CD4-positive, alpha-beta T cell treated with Interleukin-17A for 4 hours (primary cell): ENCODE results near the gene ITGB1BP2.
"Not testable (repeated sequence)": the region's sequence is repeated elsewhere in the genome, so short reads cannot be mapped to it uniquely, and the experiment has no call there.

ENCODE experiments used
- DNase-seq: peaks from one replicate; pipeline ENCODE4 v3.0.0-alpha.2; 2020; ENCODE audit warnings: mixed read lengths

ITGB1BP2 gene

DNA sequence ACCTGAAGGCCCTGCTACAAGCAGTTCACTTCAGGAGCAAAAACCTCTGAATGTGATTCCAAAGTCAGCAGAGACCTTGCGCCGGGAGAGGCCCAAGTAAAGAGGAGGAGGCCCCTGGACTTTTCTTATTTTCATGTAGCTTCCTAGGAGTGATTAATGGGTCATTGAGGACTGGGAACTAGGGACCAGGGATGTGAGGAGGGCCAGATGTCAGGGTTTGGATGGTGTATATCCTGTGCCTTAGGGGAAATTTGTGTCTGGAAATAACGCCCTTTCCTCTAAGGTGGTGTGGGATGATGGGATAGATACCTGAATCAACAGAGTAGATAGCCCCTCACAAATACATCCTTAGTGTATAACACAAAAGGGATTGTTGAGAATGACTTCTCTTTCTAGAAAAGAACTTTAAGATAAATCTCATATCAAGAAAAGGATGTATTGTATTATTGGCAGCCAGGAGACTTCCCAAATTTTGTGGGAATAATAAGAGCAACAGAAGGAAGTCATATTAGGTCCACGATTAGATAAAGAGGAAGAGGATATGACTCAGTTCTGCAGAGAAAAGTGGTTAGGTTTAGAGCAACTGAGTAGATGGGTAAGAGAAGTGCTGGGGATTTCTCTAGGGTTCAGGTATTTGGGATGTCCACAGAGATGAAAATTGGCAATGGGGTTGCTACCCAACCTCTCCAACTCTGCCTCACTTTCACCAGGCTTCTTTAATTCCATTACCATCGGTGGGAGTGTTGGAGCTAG lies 1.1 kb downstream of the ITGB1BP2 start:
- no peak for DNase-seq

GRCh38 chrX:71304561-71304960 lies 3.0 kb downstream of the ITGB1BP2 start:
- DNase-seq: no peak

- no peak for DNase-seq
Observed at GRCh38 chrX:71315917-71316316, 14.4 kb downstream of the ITGB1BP2 start.

- DNase-seq: not testable (repeated sequence)
Observed at GRCh38 chrX:71316959-71317358, 15.4 kb downstream of the ITGB1BP2 start.

GRCh38 chrX:71320126-71320525 lies 18.6 kb downstream of the ITGB1BP2 start:
- no peak for DNase-seq

DNA sequence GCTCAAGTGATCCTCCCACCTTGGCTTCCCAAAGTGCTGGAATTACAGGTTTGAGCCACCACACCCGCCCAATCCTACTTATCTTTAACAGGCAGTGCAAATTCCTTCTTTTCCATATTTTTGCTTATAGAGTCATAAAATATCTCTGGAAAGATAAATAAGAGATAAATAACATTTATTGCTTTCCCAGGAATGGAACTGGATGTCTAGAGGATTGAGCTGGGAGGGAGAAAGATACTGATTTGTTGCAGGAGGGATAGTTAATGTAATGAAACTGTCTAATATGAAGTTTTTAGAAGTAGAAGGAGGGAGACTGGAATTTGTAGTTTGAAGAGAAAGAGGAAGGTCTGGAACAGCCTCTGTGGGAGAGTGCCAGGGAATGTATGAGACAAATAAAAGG lies 20.2 kb downstream of the ITGB1BP2 start:
- DNase-seq: no peak

- not testable (repeated sequence) for DNase-seq
Observed at GRCh38 chrX:71324452-71324851, 22.9 kb downstream of the ITGB1BP2 start.

DNA sequence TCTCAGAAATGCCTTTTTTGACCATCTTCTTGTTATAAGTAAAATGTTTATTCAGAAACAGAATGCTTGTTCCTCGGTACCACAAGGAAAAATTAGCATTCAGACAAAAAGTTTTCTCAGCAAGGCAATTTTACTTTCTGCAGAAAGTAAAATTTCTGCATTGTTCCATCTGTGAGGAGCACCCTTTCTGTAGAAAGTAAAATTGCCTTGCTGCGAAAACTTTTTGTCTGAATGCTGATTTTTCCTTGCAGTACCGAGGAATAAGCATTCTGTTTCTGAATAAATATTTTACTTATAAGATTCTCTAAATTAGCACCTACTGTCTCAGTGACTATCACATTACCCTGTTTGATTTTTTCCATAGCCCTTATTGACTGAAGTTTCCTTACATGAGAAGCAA lies 24.8 kb downstream of the ITGB1BP2 start:
- no peak for DNase-seq

DNA sequence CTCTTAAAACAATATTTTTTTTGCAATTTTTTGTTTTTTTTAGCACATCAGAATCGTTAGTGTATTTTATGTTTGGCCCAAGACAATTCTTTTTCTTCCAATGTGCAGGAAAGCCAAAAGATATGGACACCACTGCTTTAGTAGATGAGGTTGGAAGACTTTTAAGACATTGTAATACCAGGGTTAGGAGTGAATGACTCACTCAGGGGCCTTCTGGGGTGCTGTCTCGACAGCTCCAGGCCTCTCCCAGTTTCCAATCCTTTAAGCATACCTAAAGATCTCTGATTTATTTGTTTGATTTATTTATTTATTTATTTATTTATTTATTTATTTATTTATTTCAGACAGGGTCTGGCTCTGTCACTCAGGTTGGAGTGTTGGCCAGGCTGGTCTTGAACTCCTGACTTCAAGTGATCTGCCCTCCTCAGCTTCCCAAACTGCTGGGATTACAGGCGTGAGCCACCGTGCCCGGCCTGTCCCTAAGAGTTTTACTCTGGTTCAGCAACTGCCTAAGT lies 47.7 kb downstream of the ITGB1BP2 start:
- DNase-seq: not testable (repeated sequence)

GRCh38 chrX:71349867-71350266 lies 48.3 kb downstream of the ITGB1BP2 start:
- DNase-seq: not testable (repeated sequence)

GRCh38 chrX:71352439-71352838 lies 50.9 kb downstream of the ITGB1BP2 start:
- DNase-seq: not testable (repeated sequence)
